Superior temporal gyrus (tissue), 1 donor: ENCODE data around the gene TRPM5.

Source experiments
- DNase-seq: peaks from one replicate; pipeline ENCODE4 v3.0.0-alpha.2; 2016; ENCODE audit errors: extremely low spot score

Gene TRPM5

GRCh38 chr11:2421996-2422395 lies 22.3 kb downstream of the TRPM5 start:
- no peak for DNase-seq

DNA sequence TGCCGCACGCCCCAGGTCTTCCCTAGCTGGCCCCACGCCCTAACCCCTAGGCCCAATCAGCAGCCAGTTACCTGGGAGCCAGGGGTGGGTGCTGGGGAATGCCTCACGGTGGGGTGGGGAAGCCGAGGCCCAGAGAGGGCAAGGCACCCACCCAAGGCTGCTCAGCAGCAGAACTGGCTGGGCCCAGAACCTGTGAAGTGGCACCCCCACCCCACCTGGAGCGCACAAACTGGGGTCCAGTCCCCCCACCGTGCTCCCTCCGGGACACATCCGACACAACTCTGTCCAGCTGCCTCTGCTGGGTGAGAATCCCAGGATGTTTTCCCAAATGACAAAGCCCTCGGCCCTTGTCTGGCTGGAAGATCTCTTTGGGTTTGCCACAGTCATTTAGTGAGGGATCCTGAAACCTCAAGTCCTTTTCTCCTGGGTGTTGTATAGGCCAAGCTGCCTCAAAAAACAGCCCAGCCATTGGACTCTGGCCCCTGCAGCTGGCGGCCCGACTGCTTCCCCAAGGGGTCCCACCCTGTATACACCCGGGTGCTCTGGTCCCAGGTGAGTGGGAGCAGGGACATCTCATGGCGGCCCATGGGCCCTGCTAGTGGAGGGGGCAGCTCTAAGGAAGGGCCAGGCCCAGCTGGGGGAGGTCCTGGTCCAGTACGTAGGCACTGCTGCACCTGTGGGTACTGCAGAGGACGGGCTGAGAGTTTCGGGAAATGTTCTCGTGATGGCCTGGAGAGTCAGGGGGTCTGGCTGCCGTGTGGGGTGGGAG lies 22.9 kb downstream of the TRPM5 start:
- DNase-seq: no peak

GRCh38 chr11:2420502-2421225 lies 23.6 kb downstream of the TRPM5 start:
- peak; percentile 82 for DNase-seq

GRCh38 chr11:2419638-2420501 lies 24.4 kb downstream of the TRPM5 start:
- DNase-seq: peak; percentile 81

- DNase-seq: no peak
Observed at GRCh38 chr11:2418693-2419360, 25.5 kb downstream of the TRPM5 start.

GRCh38 chr11:2417856-2418692 lies 26.2 kb downstream of the TRPM5 start:
- DNase-seq: no peak

DNA sequence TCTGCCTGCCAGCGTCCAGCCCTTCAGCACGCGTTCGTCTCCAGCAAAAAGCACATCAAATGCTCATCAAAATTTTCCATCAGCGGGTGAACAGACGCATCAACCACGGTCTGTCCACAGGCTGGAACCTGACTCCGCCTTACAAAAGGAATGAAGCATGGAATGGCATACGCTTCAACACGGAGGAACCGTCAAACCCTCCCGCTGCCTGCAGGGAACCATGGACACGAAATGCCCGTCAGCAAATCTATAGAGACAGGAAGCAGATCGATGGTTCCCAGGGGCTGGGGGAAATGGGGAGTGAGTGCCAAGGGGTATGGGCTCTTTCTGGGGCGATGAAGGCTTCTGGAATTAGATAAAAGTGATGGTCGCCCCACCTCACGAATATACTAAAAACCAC lies 27.5 kb downstream of the TRPM5 start:
- no peak for DNase-seq

DNA sequence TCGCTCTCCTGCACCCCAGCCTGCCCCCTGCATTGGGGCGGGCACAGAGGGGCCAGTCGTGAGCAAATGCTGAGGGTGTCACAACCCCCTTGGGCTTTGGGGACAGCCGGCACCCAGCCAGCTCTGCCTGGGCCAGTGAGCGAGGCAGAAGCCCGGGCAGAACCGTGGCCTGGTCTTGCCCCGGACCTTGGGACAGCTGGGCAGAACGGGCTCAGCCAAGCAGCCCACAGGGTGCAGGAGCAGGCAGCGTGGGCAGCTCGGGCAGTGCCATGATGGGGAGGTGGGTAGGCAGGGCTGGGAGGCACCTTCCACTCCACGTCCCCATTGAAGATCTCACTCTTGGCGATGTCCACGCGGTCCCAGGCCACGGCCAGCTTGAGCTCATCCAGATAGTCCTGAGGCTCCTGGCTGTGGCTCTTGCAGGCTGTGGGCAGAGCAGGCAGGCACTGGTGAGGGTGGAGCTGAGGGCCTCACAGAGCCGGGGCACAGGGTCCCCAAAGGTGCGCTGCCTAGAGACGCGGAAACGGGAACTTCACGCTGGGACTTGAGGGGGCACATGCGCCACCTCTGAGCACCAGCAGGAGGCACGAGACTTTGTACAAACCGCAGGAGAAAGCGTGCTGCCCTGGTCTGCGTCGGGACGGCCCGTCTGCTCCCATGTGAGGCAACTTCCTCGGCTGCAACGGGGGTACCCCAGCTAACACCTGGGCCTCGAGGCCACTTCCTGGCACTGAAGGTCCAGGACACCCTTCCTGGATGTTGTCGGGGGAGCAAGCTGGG lies 28.5 kb downstream of the TRPM5 start:
- no peak for DNase-seq

DNA sequence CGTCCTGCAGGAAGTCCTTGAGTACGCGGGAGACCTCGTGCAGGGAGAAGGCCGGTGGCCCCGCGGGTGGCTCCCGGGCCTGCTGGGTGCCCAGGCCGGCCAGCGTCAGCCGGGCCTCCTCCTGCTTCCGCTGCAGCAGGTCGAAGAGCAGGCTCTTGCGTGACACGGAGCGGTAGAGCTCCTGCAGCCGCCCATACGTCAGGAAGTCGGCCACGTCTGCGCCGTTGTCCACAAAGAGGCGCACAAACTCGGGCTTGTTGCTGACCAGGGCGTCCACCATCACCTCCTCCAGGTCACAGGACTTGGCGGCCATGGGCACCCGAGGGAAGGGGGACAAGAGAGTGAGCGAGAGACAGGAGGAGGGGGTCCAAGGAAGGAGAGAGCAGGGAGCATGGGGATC lies 29.1 kb downstream of the TRPM5 start:
- no peak for DNase-seq

DNA sequence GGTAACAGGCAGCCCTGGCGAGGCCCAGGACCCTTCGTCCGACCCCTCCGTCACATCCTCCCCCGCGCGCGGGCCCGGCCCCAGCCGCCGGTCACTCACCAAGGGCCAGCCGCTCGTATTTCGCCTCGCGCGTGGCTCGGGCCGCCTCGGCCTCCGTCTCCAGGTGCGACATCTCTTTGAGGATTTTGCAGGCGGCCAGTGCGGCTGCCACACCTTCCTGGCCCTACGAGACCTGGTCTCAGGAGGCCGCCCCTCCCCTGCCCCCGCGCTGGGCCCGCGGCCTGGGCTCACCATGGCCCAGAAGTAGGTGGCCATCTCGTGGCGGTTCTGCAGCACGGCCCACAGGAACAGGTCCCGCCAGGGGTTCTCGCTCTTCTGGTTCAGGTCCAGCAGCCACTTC lies 29.7 kb downstream of the TRPM5 start:
- no peak for DNase-seq

DNA sequence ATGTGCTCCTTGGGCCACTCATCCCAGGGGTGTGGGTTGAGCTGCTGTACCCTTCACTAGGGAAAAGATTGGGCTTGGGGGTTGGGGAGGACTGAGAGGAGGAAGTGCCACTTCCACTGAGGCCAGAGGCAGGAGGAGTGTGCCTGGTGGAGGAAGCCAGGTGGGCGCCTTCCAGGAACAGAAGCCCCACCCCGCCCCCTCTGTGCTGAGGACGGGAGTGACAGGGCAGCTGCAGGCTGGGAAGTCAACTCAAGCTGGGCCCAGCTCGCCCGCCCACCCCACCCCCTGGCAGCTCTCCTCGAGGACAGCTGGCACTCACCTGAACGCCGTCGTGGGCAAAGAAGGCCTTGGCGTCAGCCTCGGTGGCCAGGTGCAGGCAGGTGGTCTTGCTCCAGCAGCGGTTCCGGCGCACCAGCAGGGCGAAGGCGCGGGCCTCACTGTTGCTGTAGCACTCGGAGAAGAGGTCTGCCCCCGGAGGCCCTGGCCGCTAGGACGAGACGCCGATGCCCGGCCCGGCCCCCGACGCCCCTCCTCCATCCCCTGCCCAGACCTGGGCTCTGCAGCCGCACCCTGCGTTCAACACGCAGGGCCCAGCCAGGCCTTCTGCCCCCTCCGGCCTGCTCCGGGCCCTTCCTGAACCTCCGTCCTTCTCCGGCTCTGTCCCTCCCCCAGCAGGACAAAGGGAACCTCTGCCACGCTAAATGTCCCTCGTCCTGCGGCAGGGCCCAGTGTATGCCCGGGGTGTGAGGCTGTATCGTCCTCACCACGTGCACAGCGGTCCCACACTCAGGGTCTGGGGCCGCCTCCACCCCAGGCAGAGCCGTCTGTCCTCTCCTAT lies 30.4 kb downstream of the TRPM5 start:
- DNase-seq: no peak

GRCh38 chr11:2412323-2412722 lies 32.0 kb downstream of the TRPM5 start:
- no peak for DNase-seq

- DNase-seq: no peak
Observed at GRCh38 chr11:2411446-2412305, 32.6 kb downstream of the TRPM5 start.

DNA sequence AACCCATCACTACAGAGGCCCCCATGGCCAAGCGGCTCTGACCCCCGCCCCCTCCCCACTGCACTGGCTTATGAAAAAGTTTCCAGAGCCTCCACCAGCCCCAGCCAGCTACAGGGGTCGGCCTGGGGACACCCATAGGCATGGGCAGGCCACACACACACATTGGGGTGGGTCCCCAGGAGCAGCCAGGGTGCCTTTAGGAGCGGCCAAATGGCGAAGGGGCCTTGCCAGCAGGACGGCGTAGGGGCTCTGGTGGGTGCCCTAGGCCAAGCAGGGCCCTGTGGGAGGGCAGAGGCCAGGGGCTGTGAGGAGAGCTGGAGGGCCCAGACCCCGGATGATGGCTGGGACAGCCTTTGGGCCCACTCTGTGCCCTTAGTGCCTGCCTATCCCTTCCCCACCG lies 33.7 kb downstream of the TRPM5 start:
- no peak for DNase-seq

- DNase-seq: no peak
Observed at GRCh38 chr11:2409611-2410468, 34.5 kb downstream of the TRPM5 start.

DNA sequence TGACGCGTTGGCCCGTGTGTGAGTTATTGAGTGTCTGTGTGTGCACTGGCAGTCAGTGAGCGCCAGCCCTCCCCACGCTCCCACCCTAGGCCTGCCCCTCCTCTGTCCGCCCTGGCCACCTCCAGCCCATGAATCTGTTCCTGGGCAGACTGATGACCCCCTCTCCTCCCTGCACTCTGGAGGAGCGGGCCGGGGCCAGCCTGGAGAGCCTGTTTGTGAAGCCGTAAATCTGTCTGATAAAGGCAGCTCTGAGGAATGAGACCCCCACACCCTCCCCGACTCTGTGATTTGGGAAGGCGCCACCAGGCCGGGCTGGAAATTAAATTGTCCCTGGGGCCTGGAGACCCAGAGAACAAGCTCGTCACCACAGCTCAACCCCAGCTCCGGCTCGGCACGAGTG lies 35.2 kb downstream of the TRPM5 start:
- DNase-seq: no peak

DNA sequence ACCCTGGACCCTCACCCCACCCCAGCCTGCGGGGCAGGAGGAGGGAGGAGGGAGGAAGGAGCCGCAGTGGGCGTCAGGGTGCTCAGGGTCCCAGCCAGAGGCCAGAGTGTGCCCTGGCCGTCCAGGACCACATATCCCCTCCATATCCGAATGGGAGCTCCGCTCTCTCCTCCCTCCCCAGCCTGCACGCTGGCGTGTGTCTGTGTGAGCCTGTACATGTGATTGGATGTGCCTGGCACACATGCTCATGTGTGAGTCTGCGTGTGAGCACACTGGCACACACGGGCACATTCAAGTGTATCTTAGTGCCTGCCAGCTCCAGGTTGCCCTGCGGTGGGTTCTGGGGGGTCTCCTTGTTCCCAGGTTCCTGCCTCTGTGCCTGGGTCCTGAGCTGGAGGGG lies 35.6 kb downstream of the TRPM5 start:
- no peak for DNase-seq
